HepG2 (cell line): Measurements from ENCODE around the gene PITHD1. TPM values are rescaled to one million over a fixed set of nuclear protein-coding genes. Genes with fewer than 3 reads are reported as not detected.
A peak's percentile ranks its signal among the peaks of the same experiment; 100 is the strongest.

ENCODE experiments used
- ATAC-seq: fragments of 200-7000 bp; cut with Tn5 transposase; 3 replicates; pipeline ENCODE4 v1.9.1; 2020; ENCODE audit warnings: mild to moderate bottlenecking, moderate library complexity
- BruUV-seq: library from RNA; stranded (reverse); fragments of 400-500 nt; replicated peaks from 2 replicates; lab custom pipeline; 2021; lab: Mats Ljungman, UMichigan
- CTCF ChIA-PET: fragments of 300-600 bp; formaldehyde crosslinking; extraction: SDS; loops from one replicate; lab custom pipeline; 2021; ENCODE audit warnings: low total read pairs, inconsistent platforms, low intra/inter-chr PET ratio; lab: Yijun Ruan, JAX
- POLR2A ChIA-PET: fragments of 350-600 bp; sonication (Branson Sonifier 250); formaldehyde crosslinking; loops from one replicate; lab custom pipeline; 2020; ENCODE audit warnings: antibody characterized with exemption, inconsistent platforms; lab: Yijun Ruan, JAX
- DNase-seq: peaks from one replicate; pipeline ENCODE4 v3.0.0-alpha.2; 2015; ENCODE audit warnings: low spot score
- FAIRE-seq: peaks from 3 replicates; lab custom pipeline; 2011; peaks lifted over from hg19 to GRCh38; lab: Jason Lieb, UNC
- H2AFZ ChIP-seq: one replicate; pipeline ENCODE4 v1.6.1; 2011; ENCODE audit warnings: low read length, inconsistent platforms
- H3K27ac ChIP-seq: fragments of 300-600 bp; 3 replicates; pipeline ENCODE4 v1.8.0; 2011; ENCODE audit warnings: mixed run types, mild to moderate bottlenecking, mixed read lengths, low read length, inconsistent platforms; ENCODE audit not compliant: insufficient read depth; ENCODE audit errors: extremely low read length
- H3K27me3 ChIP-seq, 2 experiments: fragments of 200-600 bp in 1 of 2; 2 replicates in 1 of 2; 3 replicates in 1 of 2; pipeline versions ENCODE4 v1.6.0 to v1.8.0; 2011; ENCODE audit warnings: low read length in 2 of 2, mild to moderate bottlenecking in 2 of 2, moderate library complexity in 2 of 2, inconsistent platforms in 1 of 2; ENCODE audit not compliant: insufficient read depth in 2 of 2, control insufficient read depth in 1 of 2
- H3K36me3 ChIP-seq, 2 experiments: fragments of 200-600 bp in 1 of 2; replicated peaks in 1 of 2; 2 replicates in 1 of 2; 3 replicates in 1 of 2; pipeline versions ENCODE4 v1.5.1 to v1.8.0; 2011; ENCODE audit warnings: low read length in 2 of 2, inconsistent platforms in 1 of 2; ENCODE audit not compliant: insufficient read depth in 2 of 2, control insufficient read depth in 1 of 2
- H3K4me1 ChIP-seq: 2 replicates; pipeline ENCODE4 v1.5.1; 2012; ENCODE audit warnings: low read length, inconsistent platforms; ENCODE audit not compliant: insufficient read depth
- H3K4me2 ChIP-seq: 2 replicates; pipeline ENCODE4 v1.6.0; 2011; ENCODE audit warnings: low read depth, low read length, inconsistent platforms
- H3K4me3 ChIP-seq, 3 experiments: fragments of 200-600 bp in 1 of 3; sonication (generic), shearing (Covaris generic) in 1 of 3; replicated peaks in 1 of 3; 2 replicates each; pipeline ENCODE4 v1.5.1; 2011 to 2016; ENCODE audit warnings: low read length in 3 of 3, inconsistent platforms in 2 of 3, low read depth in 2 of 3, mild to moderate bottlenecking in 2 of 3, control low read depth in 1 of 3, mixed read lengths in 1 of 3; ENCODE audit not compliant: insufficient read depth in 1 of 3
- H3K79me2 ChIP-seq: one replicate; pipeline ENCODE4 v1.6.1; 2011; ENCODE audit warnings: low read length, inconsistent platforms; ENCODE audit not compliant: insufficient read depth
- H3K9ac ChIP-seq: 2 replicates; pipeline ENCODE4 v1.6.0; 2011; ENCODE audit warnings: mild to moderate bottlenecking, low read depth, low read length, inconsistent platforms; ENCODE audit not compliant: insufficient read depth
- H3K9me3 ChIP-seq: 2 replicates; pipeline ENCODE4 v1.5.1; 2012; ENCODE audit warnings: mild to moderate bottlenecking, low read length
- H4K20me1 ChIP-seq: 2 replicates; pipeline ENCODE4 v1.6.0; 2011; ENCODE audit warnings: inconsistent platforms, mild to moderate bottlenecking, low read length, moderate library complexity; ENCODE audit not compliant: insufficient read depth
- AKAP8 ChIP-seq: sonication (generic); formaldehyde crosslinking; IDR thresholded peaks from 2 replicates; pipeline ENCODE4 v1.5.1; 2020; ENCODE audit warnings: mild to moderate bottlenecking, missing genetic modification reagents
- BHLHE40 ChIP-seq: IDR thresholded peaks from 2 replicates; pipeline ENCODE4 v1.6.1; 2011; ENCODE audit warnings: low read length, improper control_type of control experiment
- ELF4 ChIP-seq: sonication (generic); formaldehyde crosslinking; IDR thresholded peaks from 2 replicates; pipeline ENCODE4 v1.5.0; 2020; ENCODE audit warnings: missing genetic modification reagents, mild to moderate bottlenecking, moderate library complexity, borderline replicate concordance
- EZH2 ChIP-seq: conservative IDR thresholded peaks from 2 replicates; pipeline ENCODE4 v1.6.1; 2012; ENCODE audit warnings: mild to moderate bottlenecking, low read depth, low read length, moderate library complexity
- GATAD1 ChIP-seq: IDR thresholded peaks from 2 replicates; pipeline ENCODE4 v1.6.1; 2016; ENCODE audit warnings: missing genetic modification reagents, missing compliant biosample characterization
- HMGA1 ChIP-seq: sonication (generic); formaldehyde crosslinking; conservative IDR thresholded peaks from 2 replicates; pipeline ENCODE4 v1.4.0; 2020; ENCODE audit warnings: missing genetic modification reagents
- MYNN ChIP-seq: sonication (generic); formaldehyde crosslinking; IDR thresholded peaks from 2 replicates; pipeline ENCODE4 v1.4.0; 2020; ENCODE audit warnings: mild to moderate bottlenecking, low read depth, missing genetic modification reagents
- NCOR1 ChIP-seq: fragments of 200-600 bp; sonication (generic); IDR thresholded peaks from 2 replicates; pipeline ENCODE4 v1.7.0; 2017; ENCODE audit warnings: antibody characterized with exemption, low read length, borderline replicate concordance
- NFYB ChIP-seq: sonication (generic); formaldehyde crosslinking; IDR thresholded peaks from 2 replicates; pipeline ENCODE4 v1.4.0; 2020; ENCODE audit warnings: missing genetic modification reagents
- SP140L ChIP-seq: sonication (generic); formaldehyde crosslinking; IDR thresholded peaks from 2 replicates; pipeline ENCODE4 v1.4.0; 2020; ENCODE audit warnings: missing genetic modification reagents, borderline replicate concordance
- TAF15 ChIP-seq: fragments of 200-400 bp; formaldehyde crosslinking; IDR thresholded peaks from one replicate; pipeline ENCODE4 v1.6.1; 2018; ENCODE audit warnings: mild to moderate bottlenecking, low read depth, low read length; ENCODE audit not compliant: poor library complexity, severe bottlenecking
- TCF7L2 ChIP-seq: IDR thresholded peaks from 2 replicates; pipeline ENCODE4 v1.6.1; 2011; ENCODE audit warnings: mild to moderate bottlenecking, low read depth, low read length, moderate library complexity
- TEAD2 ChIP-seq: sonication (generic); formaldehyde crosslinking; IDR thresholded peaks from 2 replicates; pipeline ENCODE4 v1.9.0; 2021; ENCODE audit warnings: missing genetic modification reagents
- ZNF230 ChIP-seq: sonication (generic); formaldehyde crosslinking; IDR thresholded peaks from 2 replicates; pipeline ENCODE4 v1.4.0; 2020; ENCODE audit warnings: mild to moderate bottlenecking, missing genetic modification reagents
- ZNF468 ChIP-seq: sonication (generic); formaldehyde crosslinking; IDR thresholded peaks from 2 replicates; pipeline ENCODE4 v1.8.0; 2022; ENCODE audit warnings: mild to moderate bottlenecking, moderate library complexity, missing genetic modification reagents
- ZNF615 ChIP-seq: sonication (generic); formaldehyde crosslinking; IDR thresholded peaks from 2 replicates; pipeline ENCODE4 v1.5.0; 2020; ENCODE audit warnings: mild to moderate bottlenecking, missing genetic modification reagents, borderline replicate concordance
- ZNF777 ChIP-seq: sonication (generic); formaldehyde crosslinking; IDR thresholded peaks from 2 replicates; pipeline ENCODE4 v1.4.0; 2020; ENCODE audit warnings: missing genetic modification reagents
- WGBS: methylation state at CpG from one replicate; pipeline ENCODE4 v1.1.6; 2017; ENCODE audit warnings: low lambda C conversion rate; 5-methylcytosine and 5-hydroxymethylcytosine counted together
- in situ Hi-C: cut with HindIII; loops from 2 replicates; pipeline ENCODE4 v1.10.0; 2017; ENCODE audit warnings: low pct_unique_long_range_greater_than_20kb; ENCODE audit not compliant: extremely low pct_ligation_motif_present
- intact Hi-C: fragments of 100-400 bp; cut with micrococcal nuclease; formaldehyde crosslinking; loops from one replicate; pipeline ENCODE4 v1.10.0; 2022; ENCODE audit not compliant: unreplicated experiment
- polyA plus RNA-seq, 8 experiments: library from polyadenylated mRNA; depleted of rRNA in 3 of 8; stranded (reverse) in 7 of 8; unstranded in 1 of 8; fragments of >200 nt; fragmentation: Illumina TruSeq in 4 of 8; extraction: Trizol in 4 of 8; gene quantifications; 2 replicates each; pipeline versions ENCODE4 v1.2.1 to v1.2.3, GENCODE V29; 2011 to 2016; ENCODE audit warnings: low read depth in 4 of 8, missing spikeins in 1 of 8, mixed read lengths in 1 of 8; ENCODE audit not compliant: insufficient read depth in 1 of 8
- total RNA-seq, 5 experiments: library from RNA; depleted of rRNA; stranded (reverse); fragments of >200 nt; fragmentation: Illumina TruSeq; extraction: Trizol; gene quantifications; 2 replicates each; pipeline ENCODE4 v1.2.3, GENCODE V29; 2016; ENCODE audit warnings: low read depth in 1 of 5
- TF ChIP-seq, protein P1 (sequence below): sonication (generic); formaldehyde crosslinking; IDR thresholded peaks from 2 replicates; pipeline ENCODE4 v1.5.1; 2020; ENCODE audit warnings: missing genetic modification reagents, mild to moderate bottlenecking, borderline replicate concordance

PITHD1 gene
- total and polyA plus RNA-seq, 2 of the 13 experiments (the other 11 are each of a cell fraction or from before 2014, with no cell fraction given): 28.0 to 37.3 TPM

DNA sequence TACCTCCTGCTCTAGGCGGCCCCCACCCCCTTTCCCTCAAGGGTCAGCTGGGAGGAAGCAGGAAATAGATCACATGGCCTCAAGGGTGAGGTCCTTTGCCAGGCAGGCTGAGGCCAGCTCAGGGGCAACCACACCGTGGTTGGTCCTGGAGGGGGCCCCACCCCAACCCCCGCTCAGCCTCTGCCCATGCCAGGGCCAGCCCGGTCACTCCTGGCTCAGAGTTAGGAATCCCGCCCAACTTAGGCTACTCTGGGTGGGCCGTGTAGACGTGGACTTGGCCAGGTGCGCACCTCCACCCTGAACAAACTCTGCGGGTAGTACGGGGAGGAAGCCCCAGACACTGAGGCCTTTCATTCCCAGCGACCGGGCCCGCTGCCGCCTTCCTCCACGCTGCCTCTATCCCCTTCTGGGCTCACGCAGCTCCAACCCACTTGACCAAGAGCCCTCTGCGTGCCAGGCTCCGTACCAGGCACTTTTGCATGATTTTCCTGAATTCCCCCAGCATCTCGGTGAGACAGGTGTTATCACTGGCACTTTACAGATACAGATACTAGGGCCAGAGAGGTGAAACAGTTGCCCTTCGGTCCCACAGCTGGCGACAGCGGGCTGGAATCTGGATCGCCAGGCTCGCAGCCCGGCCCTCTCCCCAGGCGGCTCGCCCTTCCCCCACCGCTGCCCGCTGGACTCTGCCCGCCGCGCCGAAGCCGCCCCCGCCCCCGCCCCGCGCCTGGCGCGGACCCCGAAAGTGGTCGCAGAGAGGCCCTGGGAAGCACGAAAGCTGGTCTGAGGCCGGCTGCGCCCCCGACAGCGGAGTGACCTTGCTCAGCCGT lies 21.6 kb downstream of the PITHD1 start (continued):
- TF ChIP-seq, protein P1, sequence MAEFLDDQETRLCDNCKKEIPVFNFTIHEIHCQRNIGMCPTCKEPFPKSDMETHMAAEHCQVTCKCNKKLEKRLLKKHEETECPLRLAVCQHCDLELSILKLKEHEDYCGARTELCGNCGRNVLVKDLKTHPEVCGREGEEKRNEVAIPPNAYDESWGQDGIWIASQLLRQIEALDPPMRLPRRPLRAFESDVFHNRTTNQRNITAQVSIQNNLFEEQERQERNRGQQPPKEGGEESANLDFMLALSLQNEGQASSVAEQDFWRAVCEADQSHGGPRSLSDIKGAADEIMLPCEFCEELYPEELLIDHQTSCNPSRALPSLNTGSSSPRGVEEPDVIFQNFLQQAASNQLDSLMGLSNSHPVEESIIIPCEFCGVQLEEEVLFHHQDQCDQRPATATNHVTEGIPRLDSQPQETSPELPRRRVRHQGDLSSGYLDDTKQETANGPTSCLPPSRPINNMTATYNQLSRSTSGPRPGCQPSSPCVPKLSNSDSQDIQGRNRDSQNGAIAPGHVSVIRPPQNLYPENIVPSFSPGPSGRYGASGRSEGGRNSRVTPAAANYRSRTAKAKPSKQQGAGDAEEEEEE (CRISPR knock-in tag): no peak
- no peak for TF ChIP-seq HMGA1 (CRISPR knock-in tag)

DNA sequence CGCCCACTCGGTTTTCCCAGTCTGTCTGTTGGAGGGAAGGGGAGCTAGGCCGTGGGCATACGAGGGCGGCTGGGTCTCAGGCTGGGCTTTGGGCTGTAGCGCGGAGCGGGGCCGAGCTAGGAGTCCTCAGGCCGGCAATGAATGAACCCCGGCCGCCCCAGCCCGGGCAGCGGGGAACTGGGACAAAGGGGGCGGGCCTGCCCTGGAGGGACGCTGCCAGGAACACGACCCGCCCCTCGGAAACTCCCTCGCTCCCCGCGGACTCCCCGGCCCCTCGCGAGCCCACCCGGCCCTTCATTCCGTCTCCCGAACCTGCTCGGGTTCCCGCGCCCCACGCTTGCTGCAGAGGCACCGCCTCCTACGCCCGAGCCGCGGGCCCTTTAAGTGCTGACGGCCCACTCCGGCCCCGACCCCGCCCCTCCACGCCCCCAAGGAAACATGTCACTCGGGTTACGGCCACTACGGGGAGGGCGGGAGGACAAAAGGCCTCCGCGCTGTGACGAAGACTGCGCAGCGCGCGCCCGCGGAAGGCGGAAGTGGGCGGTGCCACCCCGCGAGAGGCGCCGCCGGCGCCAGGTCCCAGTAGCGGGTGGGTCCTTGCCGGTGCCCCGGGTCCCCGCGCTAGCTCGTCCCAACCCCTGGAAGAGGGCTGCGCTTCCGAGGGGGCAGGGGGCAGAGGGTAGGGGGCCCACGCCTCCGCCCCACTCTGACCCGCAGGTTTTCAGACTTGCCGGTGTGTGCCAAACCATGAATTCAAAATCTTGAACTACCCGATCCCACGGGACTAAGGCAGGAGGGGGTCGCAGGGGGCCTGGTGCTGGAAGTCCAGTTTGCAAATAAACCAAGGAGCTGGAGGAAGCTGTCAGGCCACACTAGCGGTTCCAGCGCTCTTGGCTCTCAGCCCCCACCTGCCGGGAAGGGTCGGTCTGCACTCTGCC lies 22.5 kb downstream of the PITHD1 start, which contains the start of gene GALE:
TSS of gene GALE (minus strand) at position 355 of the 938 bp plus-strand sequence. CDS start 1,747 bp downstream, outside the sequence.
- peak; percentile 66 for FAIRE-seq
- ChIA-PET POLR2A (interaction anchor here (1.0 to 10.9 kb wide), 12 partner anchors 10 to 220 kb away, joined by 3 to 154 read pairs (median 6); partner anchors contain the start of genes FUCA1, HMGCL, LYPLA2 and PITHD1), CTCF (no interaction called here)
- no peaks in the 10 kb centered on the region for H3K9me3 ChIP-seq
- H2AFZ ChIP-seq: no peak within 1 kb of the TSS
- in situ Hi-C loops (no loop called here), intact Hi-C loops (loop anchor here (1.0 to 5.0 kb wide), 2 partner anchors 9 to 67 kb away; partner anchors contain the start of genes FUCA1 and LYPLA2)
- H3K27me3 ChIP-seq: no peaks in the 10 kb centered on the region; a peak in 1 of 5 replicates
- peaks cover 66% of the 10 kb centered on the region for H3K4me1 ChIP-seq
- ATAC-seq: peak; percentile 75
- H3K27ac ChIP-seq: peak within 1 kb of the TSS; percentile 95
- peaks cover 9% of the 10 kb centered on the region for H3K79me2 ChIP-seq
- BruUV-seq: no TSS peak
- peaks cover 4 to 26% of the 10 kb centered on the region in 2 experiments; a peak in 4 of 5 replicates for H3K36me3 ChIP-seq
- peak within 1 kb of the TSS; percentile 93 for H3K9ac ChIP-seq
- WGBS: 0% methylated on average over 9 of the region's 82 CpGs
- peaks cover 7% of the 10 kb centered on the region; the same call in 1 of the 2 replicates for H4K20me1 ChIP-seq
- peak within 1 kb of the TSS; percentile 97 for H3K4me2 ChIP-seq
- DNase-seq: peak; percentile 89
- H3K4me3 ChIP-seq: peak within 1 kb of the TSS; percentile 65 to 92 (median 90)
- TF ChIP-seq ZNF230 (CRISPR knock-in tag): peak; percentile 21; the same call in 1 of the 2 replicates
- TF ChIP-seq AKAP8: peak; percentile 94
- TF ChIP-seq MYNN (CRISPR knock-in tag): no peak
- no peak for TF ChIP-seq NCOR1
- TF ChIP-seq ZNF615 (CRISPR knock-in tag): no peak
- TF ChIP-seq SP140L (CRISPR knock-in tag): no peak
- no peak for TF ChIP-seq TCF7L2
- TF ChIP-seq ZNF777 (CRISPR knock-in tag): no peak; the same call in none of the 2 replicates
- no peak for TF ChIP-seq TEAD2 (CRISPR knock-in tag)
- TF ChIP-seq ELF4: peak; percentile 90; the same call in 1 of the 2 replicates
- no peak for TF ChIP-seq NFYB
- peak; percentile 12; the same call in 1 of the 2 replicates for TF ChIP-seq BHLHE40
- TF ChIP-seq GATAD1 (CRISPR knock-in tag): peak; percentile 88
- no peak for TF ChIP-seq EZH2
- TF ChIP-seq ZNF468: no peak
- TF ChIP-seq TAF15: peak; percentile 88
